K562 (cell line): ENCODE measurements around the gene SCRN1. TPM values are rescaled to one million over a fixed set of nuclear protein-coding genes. Genes with fewer than 3 reads are reported as not detected.

Source experiments
- ATAC-seq: fragments of 200-7000 bp; cut with Tn5 transposase; 3 replicates; pipeline ENCODE4 v1.9.1; 2020; ENCODE audit warnings: moderate library complexity
- BruUV-seq: library from RNA; stranded (reverse); fragments of 400-500 nt; replicated peaks from 2 replicates; lab custom pipeline; 2021; lab: Mats Ljungman, UMichigan
- CTCF ChIA-PET: fragments of 300-600 bp; formaldehyde crosslinking; extraction: SDS; loops from one replicate; lab custom pipeline; 2021; ENCODE audit warnings: low intra/inter-chr PET ratio; lab: Yijun Ruan, JAX
- POLR2A ChIA-PET: fragments of 300-600, 350-650 bp; sonication (Branson Sonifier 250); formaldehyde crosslinking; extraction: SDS; loops from one replicate; lab custom pipeline; 2021; ENCODE audit warnings: antibody characterized with exemption, inconsistent platforms; lab: Yijun Ruan, JAX
- DNase-seq, 4 experiments: peaks; one replicate each; pipeline versions ENCODE4 v3.0.0 to v3.0.0-alpha.2; 2011 to 2018; ENCODE audit warnings: low spot score in 3 of 4, mixed read lengths in 3 of 4; ENCODE audit errors: extremely low read depth in 1 of 4
- FAIRE-seq: peaks from 2 replicates; lab custom pipeline; 2011; peaks lifted over from hg19 to GRCh38; lab: Jason Lieb, UNC
- H2AFZ ChIP-seq: 2 replicates; pipeline ENCODE4 v1.6.0; 2011; ENCODE audit warnings: low read depth, low read length, control low read depth, inconsistent platforms
- H3K27ac ChIP-seq: fragments of 200-600 bp; 3 replicates; pipeline ENCODE4 v1.8.0; 2011; ENCODE audit warnings: low read depth, mild to moderate bottlenecking, control low read depth, inconsistent platforms, low read length, moderate library complexity, mixed read lengths; ENCODE audit errors: extremely low read depth
- H3K27me3 ChIP-seq, 2 experiments: fragments of 300-600 bp in 1 of 2; 2 replicates in 1 of 2; 3 replicates in 1 of 2; pipeline versions ENCODE4 v1.6.0 to v1.8.0; 2011; ENCODE audit warnings: inconsistent platforms in 2 of 2, low read length in 2 of 2, mild to moderate bottlenecking in 1 of 2, mixed read lengths in 1 of 2, moderate library complexity in 1 of 2; ENCODE audit not compliant: control insufficient read depth in 2 of 2, insufficient read depth in 2 of 2
- H3K36me3 ChIP-seq: fragments of 300-600 bp; 3 replicates; pipeline ENCODE4 v1.8.0; 2011; ENCODE audit warnings: mild to moderate bottlenecking, low read length, inconsistent platforms; ENCODE audit not compliant: control insufficient read depth, insufficient read depth
- H3K4me1 ChIP-seq, 2 experiments: fragments of 200-600 bp in 1 of 2; replicated peaks in 1 of 2; 2 replicates in 1 of 2; 3 replicates in 1 of 2; pipeline versions ENCODE4 v1.5.1 to v1.8.0; 2011; ENCODE audit warnings: inconsistent platforms in 2 of 2, low read length in 2 of 2, mild to moderate bottlenecking in 1 of 2, mixed read lengths in 1 of 2, moderate library complexity in 1 of 2; ENCODE audit not compliant: control insufficient read depth in 2 of 2, insufficient read depth in 2 of 2
- H3K4me2 ChIP-seq: 2 replicates; pipeline ENCODE4 v1.6.1; 2011; ENCODE audit warnings: low read length, control low read depth, inconsistent platforms, mixed read lengths; ENCODE audit not compliant: insufficient read depth
- H3K4me3 ChIP-seq: fragments of 200-600 bp; sonication (generic), shearing (Covaris generic); 2 replicates; pipeline ENCODE4 v1.5.1; 2016; ENCODE audit warnings: control low read depth, inconsistent platforms
- H3K79me2 ChIP-seq: fragments of 200-600 bp; 3 replicates; pipeline ENCODE4 v1.8.0; 2011; ENCODE audit warnings: low read length, inconsistent platforms; ENCODE audit not compliant: control insufficient read depth, insufficient read depth
- H3K9ac ChIP-seq, 2 experiments: 2 replicates each; pipeline versions ENCODE4 v1.6.0 to v1.6.1; 2011; ENCODE audit warnings: low read depth in 2 of 2, low read length in 2 of 2, control low read depth in 1 of 2, inconsistent platforms in 1 of 2, mild to moderate bottlenecking in 1 of 2, mixed read lengths in 1 of 2; ENCODE audit not compliant: insufficient read depth in 1 of 2
- H3K9me1 ChIP-seq: one replicate; pipeline ENCODE4 v1.6.0; 2011; ENCODE audit warnings: inconsistent platforms, mild to moderate bottlenecking, low read length, moderate library complexity; ENCODE audit not compliant: control insufficient read depth, insufficient read depth
- H3K9me3 ChIP-seq: replicated peaks from 2 replicates; pipeline ENCODE4 v1.5.1; 2011; ENCODE audit warnings: low read depth, low read length, inconsistent platforms; ENCODE audit not compliant: control insufficient read depth, insufficient read depth
- H4K20me1 ChIP-seq: replicated peaks from 2 replicates; pipeline ENCODE4 v1.6.1; 2011; ENCODE audit warnings: low read length, inconsistent platforms, mixed read lengths; ENCODE audit not compliant: control insufficient read depth, insufficient read depth
- CBFA2T3 ChIP-seq: fragments of 450-650 bp; IDR thresholded peaks from 2 replicates; pipeline ENCODE4 v1.6.1; 2017
- PTRF ChIP-seq: fragments of 450-650 bp; IDR thresholded peaks from 2 replicates; pipeline ENCODE4 v1.6.1; 2016; ENCODE audit warnings: mild to moderate bottlenecking, missing genetic modification characterization, missing compliant biosample characterization
- ZBTB33 ChIP-seq: sonication (generic); formaldehyde crosslinking; IDR thresholded peaks from 2 replicates; pipeline ENCODE4 v1.8.1; 2023; ENCODE audit warnings: mild to moderate bottlenecking, missing genetic modification reagents
- ZNF384 ChIP-seq: IDR thresholded peaks from 2 replicates; pipeline ENCODE4 v1.6.1; 2012; ENCODE audit warnings: low read depth, low read length, improper control_type of control experiment
- ZNF76 ChIP-seq: fragments of 250-450 bp; sonication (Bioruptor Pico); IDR thresholded peaks from 2 replicates; pipeline ENCODE4 v1.4.0; 2020; ENCODE audit warnings: mild to moderate bottlenecking, moderate library complexity, borderline replicate concordance
- WGBS: fragments of 100-300 bp; shearing (Covaris generic); methylation state at CpG from one replicate; pipeline ENCODE4 v1.1.6; 2016; ENCODE audit warnings: low coverage, mixed read lengths; ENCODE audit not compliant: insufficient coverage; ENCODE audit errors: missing lambda C conversion rate; 5-methylcytosine and 5-hydroxymethylcytosine counted together
- in situ Hi-C: fragments of 300-500 bp; cut with MboI; formaldehyde crosslinking; loops from 4 replicates; pipeline ENCODE4 v1.15.0; 2018; ENCODE audit warnings: inconsistent platforms, mixed read lengths
- intact Hi-C: fragments of 100-400 bp; cut with micrococcal nuclease; formaldehyde crosslinking; loops from 2 replicates; pipeline ENCODE4 v1.14.2; 2022
- polyA plus RNA-seq, 8 experiments: library from polyadenylated mRNA; depleted of rRNA in 4 of 8; stranded (reverse) in 5 of 8; unstranded in 3 of 8; fragments of >200 nt; fragmentation: Nextera tagmentation in 2 of 8; fragmentation: Illumina TruSeq in 1 of 8; extraction: Ambion mirVana in 2 of 8; extraction: Trizol in 1 of 8; gene quantifications; 2 replicates each; pipeline versions ENCODE4 v1.2.1 to v1.2.3, GENCODE V29; 2011 to 2014; ENCODE audit warnings: inconsistent platforms in 1 of 8, missing spikeins in 1 of 8
- total RNA-seq, 7 experiments: library from RNA; depleted of rRNA in 6 of 7; stranded (reverse); fragments of >200 nt in 6 of 7; fragmentation: Illumina TruSeq in 2 of 7; extraction: Trizol in 2 of 7; gene quantifications; 2 replicates each; pipeline versions ENCODE4 v1.2.1 to v1.2.3, GENCODE V29; 2011 to 2021; ENCODE audit warnings: low replicate concordance in 1 of 7
- TF ChIP-seq, protein P1 (sequence below): fragments of 450-650 bp; IDR thresholded peaks from 2 replicates; pipeline ENCODE4 v1.7.0; 2016; ENCODE audit warnings: borderline replicate concordance

Gene SCRN1
- total and polyA plus RNA-seq, 9 of the 15 experiments (the other 6 are each of a cell fraction or from before 2014, with no cell fraction given), result 0.13 to 1.4 (median 0.20) TPM

DNA sequence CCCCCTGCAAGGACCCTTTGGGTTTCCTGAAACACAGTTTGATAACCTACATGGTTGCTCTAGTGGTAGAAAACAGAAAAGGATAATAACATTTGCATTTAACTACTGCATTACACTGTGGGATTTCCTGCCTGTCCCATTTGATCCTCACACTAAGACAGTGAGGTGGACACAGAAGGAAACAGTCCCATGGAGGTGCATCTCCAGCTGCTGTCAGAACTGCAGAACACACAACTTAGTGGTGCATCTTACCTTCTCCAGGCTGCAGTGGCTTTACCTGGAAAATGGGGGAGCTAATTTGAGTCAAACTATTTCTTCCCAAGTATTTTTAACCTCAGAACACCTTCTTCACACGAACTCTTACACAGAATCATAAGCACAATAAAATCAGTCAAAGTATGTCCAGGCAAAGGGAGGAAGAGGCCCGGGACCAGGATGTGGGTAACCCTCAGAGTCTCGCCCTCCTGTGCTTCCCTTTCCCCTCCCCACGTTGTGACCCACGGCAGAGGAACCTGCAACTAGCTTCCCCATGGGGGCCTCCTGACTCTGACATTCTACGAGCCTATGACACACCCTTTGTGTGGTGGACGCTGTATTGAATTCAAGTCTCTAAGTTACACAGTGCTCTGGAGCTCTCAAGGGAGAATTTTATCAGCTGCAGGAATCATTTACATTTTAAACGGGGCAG, 33.7 kb downstream of the SCRN1 start (continued):
- no peak for TF ChIP-seq ZBTB33 (CRISPR knock-in tag)
- no peak for TF ChIP-seq PTRF (tag)
- TF ChIP-seq, all 486 proteins: peak for 0

DNA sequence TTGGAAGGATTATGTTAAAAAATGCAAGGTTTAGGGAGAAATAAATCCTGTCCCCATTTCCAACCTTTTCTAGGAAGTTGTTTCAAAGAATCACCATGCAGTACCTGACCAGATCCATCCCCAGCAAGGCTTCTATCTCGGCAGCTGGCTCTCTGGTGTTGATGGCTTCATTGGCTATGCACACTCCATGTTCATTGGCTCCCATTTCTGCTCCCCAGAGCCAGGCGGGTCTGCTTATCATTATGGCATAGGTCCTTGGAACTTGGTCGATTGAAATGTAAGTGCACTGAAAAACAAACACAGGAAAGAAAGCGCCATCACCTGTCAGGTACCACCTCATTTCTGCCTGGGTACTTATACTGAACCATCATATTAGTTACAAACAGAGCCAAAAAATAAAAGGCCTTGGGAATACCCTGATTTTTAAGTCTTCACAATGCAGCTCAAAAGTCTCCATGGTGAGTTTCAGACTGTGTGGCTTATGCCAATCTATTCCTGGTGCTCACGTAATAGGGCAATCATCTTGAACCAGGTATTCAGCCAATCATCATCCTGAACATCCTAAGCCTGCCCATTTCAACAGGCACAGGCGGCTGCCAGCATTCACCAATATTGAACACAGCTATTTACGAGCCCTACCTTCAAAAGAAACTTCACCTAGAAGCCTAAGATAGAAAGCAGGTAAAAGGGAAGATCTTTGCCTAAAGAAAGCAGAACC, 34.4 kb downstream of the SCRN1 start:
- Histone ChIP-seq H3K79me2 (no peaks in the 10 kb centered on the region), H3K4me2 (no peak overlapping the region), H2AFZ (no peak overlapping the region), H4K20me1 (no peaks in the 10 kb centered on the region), H3K27ac (no peak overlapping the region), H3K27me3 (peaks cover 13 to 31% of the 10 kb centered on the region in 2 experiments), H3K4me1 (no peaks in the 10 kb centered on the region), H3K9me1 (no peaks in the 10 kb centered on the region), H3K36me3 (no peaks in the 10 kb centered on the region), H3K9ac (no peak overlapping the region), H3K4me3 (no peak overlapping the region), H3K9me3 (no peaks in the 10 kb centered on the region)
- in situ Hi-C loops, result no loop called here
- DNase-seq (no peak), ATAC-seq (no peak), FAIRE-seq (no peak)
- WGBS, result under 1% methylated on average over 7 of the region's 7 CpGs
- CTCF ChIA-PET, result no interaction called here
- intact Hi-C loops, result no loop called here
- POLR2A ChIA-PET, result no interaction called here
- TF ChIP-seq ZNF384 (no peak), ZNF76 (CRISPR knock-in tag) (no peak), CBFA2T3 (no peak)
- TF ChIP-seq, protein P1, sequence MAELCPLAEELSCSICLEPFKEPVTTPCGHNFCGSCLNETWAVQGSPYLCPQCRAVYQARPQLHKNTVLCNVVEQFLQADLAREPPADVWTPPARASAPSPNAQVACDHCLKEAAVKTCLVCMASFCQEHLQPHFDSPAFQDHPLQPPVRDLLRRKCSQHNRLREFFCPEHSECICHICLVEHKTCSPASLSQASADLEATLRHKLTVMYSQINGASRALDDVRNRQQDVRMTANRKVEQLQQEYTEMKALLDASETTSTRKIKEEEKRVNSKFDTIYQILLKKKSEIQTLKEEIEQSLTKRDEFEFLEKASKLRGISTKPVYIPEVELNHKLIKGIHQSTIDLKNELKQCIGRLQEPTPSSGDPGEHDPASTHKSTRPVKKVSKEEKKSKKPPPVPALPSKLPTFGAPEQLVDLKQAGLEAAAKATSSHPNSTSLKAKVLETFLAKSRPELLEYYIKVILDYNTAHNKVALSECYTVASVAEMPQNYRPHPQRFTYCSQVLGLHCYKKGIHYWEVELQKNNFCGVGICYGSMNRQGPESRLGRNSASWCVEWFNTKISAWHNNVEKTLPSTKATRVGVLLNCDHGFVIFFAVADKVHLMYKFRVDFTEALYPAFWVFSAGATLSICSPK, result no peak
- BruUV-seq, result no TSS peak
